ENCODE results near the gene OR1L1.

The OR1L1 gene, protein sequence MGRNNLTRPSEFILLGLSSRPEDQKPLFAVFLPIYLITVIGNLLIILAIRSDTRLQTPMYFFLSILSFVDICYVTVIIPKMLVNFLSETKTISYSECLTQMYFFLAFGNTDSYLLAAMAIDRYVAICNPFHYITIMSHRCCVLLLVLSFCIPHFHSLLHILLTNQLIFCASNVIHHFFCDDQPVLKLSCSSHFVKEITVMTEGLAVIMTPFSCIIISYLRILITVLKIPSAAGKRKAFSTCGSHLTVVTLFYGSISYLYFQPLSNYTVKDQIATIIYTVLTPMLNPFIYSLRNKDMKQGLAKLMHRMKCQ

DNA sequence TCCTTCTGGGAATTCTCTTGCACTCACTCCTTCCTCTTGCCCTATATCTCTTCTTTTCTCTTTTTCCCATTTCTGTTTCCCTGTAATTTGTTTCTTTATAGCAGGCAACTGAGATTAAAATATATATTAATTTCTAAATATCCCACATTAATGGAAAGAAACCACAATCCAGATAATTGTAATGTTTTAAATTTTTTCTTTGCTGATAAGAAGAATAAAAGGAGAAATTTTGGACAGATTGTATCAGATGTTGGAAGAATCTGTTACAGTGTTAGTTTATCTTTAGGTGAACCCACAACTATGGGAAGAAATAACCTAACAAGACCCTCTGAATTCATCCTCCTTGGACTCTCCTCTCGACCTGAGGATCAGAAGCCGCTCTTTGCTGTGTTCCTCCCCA, at the start of gene OR1L1:
Gene OR1L1 (plus strand): TSS at position 301 of the 400 bp plus-strand sequence. CDS start 0 bp downstream, at position 301.
- no peak for DNase-seq (ENCODE audit: low read depth in 3 of 3)

DNA sequence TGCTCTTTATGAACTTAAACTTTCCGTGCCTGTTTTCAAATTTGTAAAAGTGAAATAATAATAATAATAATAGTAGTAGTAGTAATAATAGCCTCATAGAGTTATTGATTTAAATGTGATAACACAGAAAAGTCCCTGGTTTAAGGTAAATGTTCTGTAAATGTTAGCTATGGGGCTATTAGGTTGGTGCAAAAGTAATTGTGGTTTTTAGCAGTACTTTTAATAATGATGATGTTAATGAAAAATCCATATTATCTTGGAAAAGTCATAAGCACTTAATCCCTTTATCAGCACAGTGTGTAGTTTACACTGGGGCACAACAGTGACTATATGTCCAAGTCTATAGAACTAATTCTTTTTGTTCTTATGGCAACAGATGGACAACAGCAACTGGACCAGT, 47.2 kb upstream of the OR1L1 start, which contains the start of gene OR1Q1:
Gene OR1Q1 (plus strand): TSS at position 377 of the 400 bp plus-strand sequence. CDS start 0 bp downstream, at position 377.
- DNase-seq (ENCODE audit: low read depth in 3 of 3): no peak

DNA sequence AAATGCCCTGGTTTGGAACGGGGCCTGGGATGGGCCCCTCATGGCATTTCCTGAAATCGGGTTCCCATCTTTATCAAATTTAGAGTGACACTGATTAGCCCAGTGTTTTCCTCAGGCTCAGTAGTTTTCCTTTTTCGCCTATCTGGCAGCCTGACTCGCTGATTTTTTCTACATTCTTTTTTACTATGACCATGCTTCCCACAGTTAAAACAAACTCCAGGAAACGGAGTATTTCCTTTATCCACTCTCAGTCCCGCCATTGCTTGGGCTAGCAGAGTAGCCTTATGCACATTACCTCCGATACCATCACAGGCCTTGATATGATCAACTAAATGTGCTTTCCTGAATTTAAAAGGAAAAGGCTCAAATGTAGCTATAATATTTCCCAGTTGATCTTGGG, 41.5 kb upstream of the OR1L1 start:
- no peak for DNase-seq (ENCODE audit: low read depth in 3 of 3)

DNA sequence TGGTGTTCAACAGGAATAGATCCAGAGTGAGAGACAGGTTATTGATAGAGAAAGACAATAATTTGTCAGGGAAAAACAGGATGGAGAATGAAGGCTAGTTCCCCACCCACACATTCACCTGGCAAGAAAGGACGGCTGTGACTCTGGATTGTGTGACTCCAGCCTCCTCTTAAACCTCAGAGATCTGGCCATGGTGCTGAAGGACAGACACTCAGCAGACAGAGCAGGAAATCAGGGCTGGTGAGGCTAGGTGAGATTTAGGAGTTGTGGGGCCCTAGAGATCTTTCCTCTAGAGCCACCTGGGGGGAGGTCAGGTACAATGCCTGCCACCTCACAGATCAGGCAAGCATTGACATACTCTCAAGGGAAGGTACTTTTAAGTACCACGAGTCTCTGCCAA, 19.3 kb upstream of the OR1L1 start:
- no peak for DNase-seq (ENCODE audit: low read depth in 3 of 3)

DNA sequence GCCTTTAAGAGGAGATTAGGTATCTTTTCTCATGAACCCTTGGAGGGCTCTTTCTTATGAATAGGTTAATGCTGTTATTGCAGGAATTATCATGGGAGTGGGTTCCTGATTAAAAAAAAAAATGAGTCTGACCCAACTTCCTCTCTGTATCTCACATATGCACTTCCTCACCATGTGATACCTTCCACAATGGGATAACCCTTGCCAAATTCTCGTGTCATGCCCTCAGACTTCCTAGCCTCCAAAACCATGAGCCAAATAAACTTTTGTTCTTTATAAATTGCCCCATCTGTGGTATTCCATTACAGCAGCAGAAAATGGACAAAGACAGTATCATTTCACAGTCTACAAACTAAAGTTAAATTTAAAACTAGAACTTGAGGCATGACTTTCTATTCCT, 5.1 kb upstream of the OR1L1 start:
- DNase-seq (ENCODE audit: low read depth in 3 of 3): no peak

DNA sequence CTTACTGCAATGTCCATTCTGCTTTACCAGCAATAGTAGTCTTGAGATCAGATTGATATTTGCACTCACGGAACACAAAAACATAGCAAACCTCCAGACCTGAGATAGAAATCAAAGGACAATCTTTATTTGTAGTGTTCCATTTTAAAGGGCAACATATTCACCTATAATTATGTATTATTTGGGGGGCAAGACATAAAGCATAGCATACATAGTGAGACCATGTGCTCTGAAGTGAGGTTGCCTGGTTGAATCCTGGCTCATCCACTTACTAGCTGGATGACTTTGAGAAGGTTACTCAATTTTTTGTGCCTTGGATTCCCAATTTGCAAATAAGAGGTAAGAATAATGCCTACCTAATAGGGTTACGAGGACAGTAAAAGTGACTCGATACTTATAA, 4.0 kb upstream of the OR1L1 start, which contains the start of gene OR1B1:
Gene OR1B1 (minus strand): TSS at position 101 of the 400 bp plus-strand sequence.
- no peak for DNase-seq (ENCODE audit: low read depth in 3 of 3)

DNA sequence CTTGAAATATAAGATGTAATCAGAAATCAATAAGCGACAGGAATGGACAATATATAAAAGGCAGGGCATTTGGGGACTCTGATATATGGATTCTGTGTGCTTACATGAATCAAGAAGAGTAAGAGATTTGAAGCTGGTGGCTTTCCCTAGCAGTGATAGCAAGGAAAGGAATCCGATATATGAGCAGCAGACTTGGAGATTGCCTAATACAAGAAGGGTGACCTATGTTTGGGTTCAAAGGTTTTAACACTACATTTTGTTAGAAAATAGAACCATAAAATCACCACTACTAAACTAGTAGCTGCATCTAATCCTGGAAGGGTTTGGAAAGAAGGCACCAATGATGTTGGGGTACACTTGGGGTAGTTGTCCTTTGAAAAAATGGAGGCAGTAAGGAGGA, 11.0 kb downstream of the OR1L1 start:
- no peak for DNase-seq (ENCODE audit: low read depth in 3 of 3)

DNA sequence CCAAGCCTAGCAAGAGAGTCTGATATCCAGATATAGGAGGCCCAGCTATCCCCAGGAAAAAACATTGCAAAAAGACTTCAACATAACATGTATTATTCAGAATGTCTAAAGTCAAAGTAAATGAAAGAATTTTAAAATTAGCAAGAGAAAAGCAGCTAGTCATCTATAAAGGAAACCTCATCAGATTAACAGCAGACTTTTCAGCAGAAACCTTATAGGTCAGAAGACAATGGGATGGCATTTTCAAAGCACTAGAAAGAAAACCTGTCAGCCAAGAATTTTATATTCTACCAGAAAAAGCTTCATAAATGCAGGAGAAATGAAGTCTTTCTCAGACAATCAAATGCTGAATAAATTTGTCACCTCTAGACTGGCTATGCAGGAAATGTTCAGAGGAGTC, 23.3 kb downstream of the OR1L1 start:
- DNase-seq (ENCODE audit: low read depth in 3 of 3): no peak

DNA sequence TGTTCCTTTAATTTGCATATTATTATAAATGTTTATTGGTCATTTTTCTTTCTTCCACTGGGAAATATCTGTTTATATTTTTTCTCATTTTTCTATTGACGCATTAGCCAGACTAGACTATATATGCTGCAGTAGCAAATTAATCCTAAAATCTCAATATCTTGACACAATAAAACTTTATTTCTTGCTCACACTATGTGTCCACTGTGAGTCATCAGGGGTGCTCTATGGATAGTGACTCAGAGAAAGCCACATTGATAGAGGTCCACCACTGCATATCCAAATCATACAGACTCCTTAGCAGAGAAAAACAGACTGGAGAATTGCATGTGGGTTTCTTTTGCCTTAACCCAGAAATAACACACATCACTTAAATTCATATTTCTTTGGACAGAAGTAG, 34.2 kb downstream of the OR1L1 start:
- DNase-seq (ENCODE audit: low read depth in 3 of 3): no peak
